Fibroblast of lung (primary cell): Measurements from ENCODE around the gene C6orf15. TPM values are rescaled to one million over a fixed set of nuclear protein-coding genes. Genes with fewer than 3 reads are reported as not detected.

Source experiments
- DNase-seq, 2 donors: peaks; one replicate each; pipeline versions ENCODE4 v3.0.0 to v3.0.0-alpha.2; 2010; ENCODE audit warnings: low read depth in 2 of 2
- H2AFZ ChIP-seq: 2 replicates; pipeline ENCODE4 v1.5.1; 2012; ENCODE audit warnings: low read length, control low read depth, inconsistent platforms
- H3K27ac ChIP-seq: 2 replicates; pipeline ENCODE4 v1.5.1; 2011; ENCODE audit warnings: low read length, control low read depth; ENCODE audit not compliant: insufficient read depth
- H3K27me3 ChIP-seq: 2 replicates; pipeline ENCODE4 v1.5.1; 2011; ENCODE audit warnings: mild to moderate bottlenecking, low read length; ENCODE audit not compliant: control insufficient read depth, insufficient read depth
- H3K36me3 ChIP-seq: 2 replicates; pipeline ENCODE4 v1.5.1; 2011; ENCODE audit warnings: low read length; ENCODE audit not compliant: control insufficient read depth, insufficient read depth
- H3K4me1 ChIP-seq: 2 replicates; pipeline ENCODE4 v1.5.1; 2011; ENCODE audit warnings: low read length; ENCODE audit not compliant: control insufficient read depth, insufficient read depth; ENCODE audit errors: extremely low read depth
- H3K4me2 ChIP-seq: 2 replicates; pipeline ENCODE4 v1.5.1; 2011; ENCODE audit warnings: low read length, control low read depth; ENCODE audit not compliant: insufficient read depth; ENCODE audit errors: extremely low read depth
- H3K4me3 ChIP-seq, 4 experiments: fragments of 200-600 bp in 1 of 4; sonication (generic) in 1 of 4; replicated peaks in 1 of 4; 2 replicates each; pipeline ENCODE4 v1.5.1; 2011 to 2016; ENCODE audit warnings: low read length in 4 of 4, low read depth in 3 of 4, mild to moderate bottlenecking in 3 of 4, control low read depth in 2 of 4, inconsistent platforms in 1 of 4, mixed read lengths in 1 of 4; ENCODE audit not compliant: insufficient read depth in 1 of 4; ENCODE audit errors: control extremely low read depth in 1 of 4
- H3K79me2 ChIP-seq: 2 replicates; pipeline ENCODE4 v1.5.1; 2012; ENCODE audit warnings: mild to moderate bottlenecking, low read length, inconsistent platforms; ENCODE audit not compliant: control insufficient read depth, insufficient read depth
- H3K9ac ChIP-seq: 2 replicates; pipeline ENCODE4 v1.5.1; 2011; ENCODE audit warnings: mild to moderate bottlenecking, low read length, control low read depth; ENCODE audit not compliant: insufficient read depth
- H3K9me3 ChIP-seq: 2 replicates; pipeline ENCODE4 v1.5.1; 2012; ENCODE audit warnings: low read depth, low read length; ENCODE audit not compliant: control insufficient read depth, insufficient read depth
- H4K20me1 ChIP-seq: 2 replicates; pipeline ENCODE4 v1.5.1; 2011; ENCODE audit warnings: low read length; ENCODE audit not compliant: control insufficient read depth, insufficient read depth; ENCODE audit errors: extremely low read depth
- EZH2 ChIP-seq: IDR thresholded peaks from 2 replicates; pipeline ENCODE4 v1.5.1; 2012; ENCODE audit warnings: low read length, control low read depth, mild to moderate bottlenecking; ENCODE audit errors: missing control alignments
- polyA plus RNA-seq, 2 donors: library from polyadenylated mRNA; depleted of rRNA in 1 of 2; stranded (reverse) in 1 of 2; unstranded in 1 of 2; fragments of >200 nt; gene quantifications; 2 replicates each; pipeline ENCODE4 v1.2.1, GENCODE V29; 2011 to 2012; ENCODE audit warnings: missing spikeins in 1 of 2
- total RNA-seq: library from RNA; depleted of rRNA; stranded (reverse); fragments of >200 nt; gene quantifications from 2 replicates; pipeline ENCODE4 v1.2.1, GENCODE V29; 2014
- TF ChIP-seq, protein P1 (sequence below), 2 donors: IDR thresholded peaks in 1 of 2; conservative IDR thresholded peaks in 1 of 2; 1 replicate in 1 of 2; 2 replicates in 1 of 2; pipeline ENCODE4 v1.5.1; 2011 to 2012; ENCODE audit warnings: low read length in 2 of 2, control low read depth in 1 of 2, inconsistent platforms in 1 of 2, low read depth in 1 of 2, mild to moderate bottlenecking in 1 of 2

The C6orf15 gene
- total and polyA plus RNA-seq, 2 donors (not counting 1 experiment from before 2014, with no cell fraction given) = not detected

DNA sequence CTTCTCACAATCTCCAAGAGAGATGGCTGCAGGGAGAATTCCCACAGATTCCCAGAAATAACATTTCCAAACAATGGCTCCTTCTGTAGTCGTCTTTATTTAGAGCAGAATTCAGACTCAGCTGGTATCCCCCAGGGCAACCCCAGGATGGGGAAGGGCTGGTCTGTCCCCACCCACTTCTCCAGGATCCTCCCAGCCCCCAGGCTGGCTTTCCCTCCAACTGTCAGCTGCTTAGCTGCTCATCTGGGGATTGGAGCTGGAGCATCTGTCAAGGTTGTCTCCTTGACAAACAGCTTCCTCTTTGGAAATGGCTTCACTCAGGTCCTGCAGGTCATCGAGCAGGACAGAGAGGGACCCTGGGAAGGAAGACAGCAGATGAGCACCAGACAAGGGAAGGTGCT, 30.0 kb upstream of the C6orf15 start:
- Histone ChIP-seq H3K79me2 (no peaks in the 10 kb centered on the region), H3K27ac (no peak overlapping the region), H2AFZ (no peak overlapping the region), H3K9ac (no peak overlapping the region), H3K27me3 (no peaks in the 10 kb centered on the region), H3K36me3 (peaks cover 1% of the 10 kb centered on the region), H3K4me3 (no peak overlapping the region), H3K4me1 (peaks cover 3% of the 10 kb centered on the region), H4K20me1 (no peaks in the 10 kb centered on the region), H3K9me3 (no peaks in the 10 kb centered on the region), H3K4me2 (no peak overlapping the region)
- no peak for TF ChIP-seq EZH2
- TF ChIP-seq, protein P1, sequence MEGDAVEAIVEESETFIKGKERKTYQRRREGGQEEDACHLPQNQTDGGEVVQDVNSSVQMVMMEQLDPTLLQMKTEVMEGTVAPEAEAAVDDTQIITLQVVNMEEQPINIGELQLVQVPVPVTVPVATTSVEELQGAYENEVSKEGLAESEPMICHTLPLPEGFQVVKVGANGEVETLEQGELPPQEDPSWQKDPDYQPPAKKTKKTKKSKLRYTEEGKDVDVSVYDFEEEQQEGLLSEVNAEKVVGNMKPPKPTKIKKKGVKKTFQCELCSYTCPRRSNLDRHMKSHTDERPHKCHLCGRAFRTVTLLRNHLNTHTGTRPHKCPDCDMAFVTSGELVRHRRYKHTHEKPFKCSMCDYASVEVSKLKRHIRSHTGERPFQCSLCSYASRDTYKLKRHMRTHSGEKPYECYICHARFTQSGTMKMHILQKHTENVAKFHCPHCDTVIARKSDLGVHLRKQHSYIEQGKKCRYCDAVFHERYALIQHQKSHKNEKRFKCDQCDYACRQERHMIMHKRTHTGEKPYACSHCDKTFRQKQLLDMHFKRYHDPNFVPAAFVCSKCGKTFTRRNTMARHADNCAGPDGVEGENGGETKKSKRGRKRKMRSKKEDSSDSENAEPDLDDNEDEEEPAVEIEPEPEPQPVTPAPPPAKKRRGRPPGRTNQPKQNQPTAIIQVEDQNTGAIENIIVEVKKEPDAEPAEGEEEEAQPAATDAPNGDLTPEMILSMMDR (conservative IDR thresholded peaks at IDR 0.05 in 1 of 2, IDR thresholded peaks at IDR 0.05 in 1 of 2; ENCODE audit: low read depth in 1 of 2, low read length in 2 of 2) = no peak
- DNase-seq = no peak

DNA sequence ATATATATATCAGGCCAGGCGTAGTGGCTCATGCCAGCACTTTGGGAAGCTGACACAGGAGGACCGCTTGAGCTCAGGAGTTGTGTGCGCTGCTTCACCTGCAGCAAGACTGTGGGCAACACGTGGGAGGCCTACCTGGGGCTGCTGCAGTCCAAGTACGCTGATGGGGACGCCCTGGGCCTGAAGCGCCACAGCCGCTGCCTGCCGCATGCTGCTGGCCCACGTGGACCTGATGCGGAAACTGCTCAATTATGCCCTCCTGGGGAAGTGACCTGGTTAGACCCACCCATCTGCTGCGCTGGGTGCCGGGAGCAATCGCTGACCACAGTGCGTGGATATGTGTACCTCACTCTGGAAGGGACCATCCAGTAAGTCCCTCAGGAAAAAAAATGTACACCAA, 28.3 kb upstream of the C6orf15 start:
- Histone ChIP-seq H3K9me3 (no peaks in the 10 kb centered on the region), H3K36me3 (peaks cover 1% of the 10 kb centered on the region), H3K4me2 (no peak overlapping the region), H3K9ac (no peak overlapping the region), H4K20me1 (no peaks in the 10 kb centered on the region), H2AFZ (no peak overlapping the region), H3K27ac (no peak overlapping the region), H3K27me3 (no peaks in the 10 kb centered on the region), H3K4me3 (no peak overlapping the region), H3K79me2 (no peaks in the 10 kb centered on the region), H3K4me1 (peaks cover 3% of the 10 kb centered on the region)
- TF ChIP-seq, protein P1 (conservative IDR thresholded peaks at IDR 0.05 in 1 of 2, IDR thresholded peaks at IDR 0.05 in 1 of 2; ENCODE audit: low read depth in 1 of 2, low read length in 2 of 2) = no peak
- TF ChIP-seq EZH2 = no peak
- DNase-seq = no peak

- H3K4me2 ChIP-seq = no peak overlapping the region
These were observed 27.2 kb upstream of the C6orf15 start for GRCh38 chr6:31139599-31139998.

More at GRCh38 chr6:31139599-31139998, 27.2 kb upstream of the C6orf15 start:
- peak in 1 of 2 donors; percentile 56 for DNase-seq
- H3K79me2 ChIP-seq = no peaks in the 10 kb centered on the region
- no peak for TF ChIP-seq EZH2
- TF ChIP-seq, protein P1 (conservative IDR thresholded peaks at IDR 0.05 in 1 of 2, IDR thresholded peaks at IDR 0.05 in 1 of 2; ENCODE audit: low read depth in 1 of 2, low read length in 2 of 2) = no peak
- no peak overlapping the region for H3K27ac ChIP-seq
- H3K27me3 ChIP-seq = no peaks in the 10 kb centered on the region
- peaks cover 1% of the 10 kb centered on the region for H3K36me3 ChIP-seq
- no peaks in the 10 kb centered on the region for H3K9me3 ChIP-seq
- H4K20me1 ChIP-seq = no peaks in the 10 kb centered on the region
- H2AFZ ChIP-seq = no peak overlapping the region
- H3K4me1 ChIP-seq = peaks cover 3% of the 10 kb centered on the region
- H3K9ac ChIP-seq = no peak overlapping the region
- no peak overlapping the region for H3K4me3 ChIP-seq
